K562 (cell line): ENCODE measurements around the gene HOXD12. TPM values are rescaled to one million over a fixed set of nuclear protein-coding genes. Genes with fewer than 3 reads are reported as not detected.

Experiments
- ARID2 ChIP-seq: fragments of 450-650 bp; IDR thresholded peaks from 2 replicates; pipeline ENCODE4 v1.6.1; 2017; ENCODE audit warnings: antibody characterized with exemption, mild to moderate bottlenecking
- ATF7 ChIP-seq: fragments of 450-650 bp; IDR thresholded peaks from 2 replicates; pipeline ENCODE4 v1.7.1; 2014; ENCODE audit warnings: mild to moderate bottlenecking, moderate library complexity
- ELF4 ChIP-seq: fragments of 450-650 bp; formaldehyde crosslinking; IDR thresholded peaks from 2 replicates; pipeline ENCODE4 v1.4.0; 2022; ENCODE audit warnings: missing genetic modification characterization
- HMG20A ChIP-seq: fragments of 450-650 bp; formaldehyde crosslinking; conservative IDR thresholded peaks from 2 replicates; pipeline ENCODE4 v1.4.0; 2020; ENCODE audit warnings: mild to moderate bottlenecking, mixed read lengths
- KLF13 ChIP-seq: fragments of 450-650 bp; IDR thresholded peaks from 2 replicates; pipeline ENCODE4 v1.6.1; 2016; ENCODE audit warnings: missing genetic modification characterization, low read depth, mild to moderate bottlenecking, missing compliant biosample characterization, moderate library complexity, borderline replicate concordance
- KLF16 ChIP-seq: IDR thresholded peaks from 2 replicates; pipeline ENCODE4 v1.6.1; 2016; ENCODE audit warnings: antibody characterized with exemption
- MBD2 ChIP-seq: sonication (generic); IDR thresholded peaks from 2 replicates; pipeline ENCODE4 v1.6.1; 2016; ENCODE audit warnings: low read depth, borderline replicate concordance
- NR1H2 ChIP-seq: sonication (generic); formaldehyde crosslinking; IDR thresholded peaks from 2 replicates; pipeline ENCODE4 v1.4.0; 2020; ENCODE audit warnings: mild to moderate bottlenecking, missing genetic modification reagents
- NR2C2 ChIP-seq, 2 experiments: fragments of 200-800 bp in 1 of 2; sonication (Bioruptor generic) in 1 of 2; sonication (generic) in 1 of 2; formaldehyde crosslinking in 1 of 2; IDR thresholded peaks; 2 replicates each; pipeline versions ENCODE4 v1.6.1 to v1.8.0; 2016 to 2022; ENCODE audit warnings: mild to moderate bottlenecking in 1 of 2, missing compliant biosample characterization in 1 of 2, missing genetic modification characterization in 1 of 2, missing genetic modification reagents in 1 of 2
- RAD21 ChIP-seq, 2 experiments: fragments of 250-450 bp in 1 of 2; fragments of 450-650 bp in 1 of 2; sonication (Bioruptor Pico) in 1 of 2; formaldehyde crosslinking in 1 of 2; IDR thresholded peaks in 1 of 2; conservative IDR thresholded peaks in 1 of 2; 2 replicates each; pipeline versions ENCODE4 v1.4.0 to v1.8.0; 2020 to 2022; ENCODE audit warnings: mild to moderate bottlenecking in 2 of 2, moderate library complexity in 1 of 2
- ZKSCAN8 ChIP-seq: fragments of 200-800 bp; sonication (Bioruptor generic); IDR thresholded peaks from 2 replicates; pipeline ENCODE4 v1.6.1; 2016; ENCODE audit warnings: missing genetic modification characterization, missing compliant biosample characterization
- ZNF212 ChIP-seq: fragments of 450-650 bp; formaldehyde crosslinking; IDR thresholded peaks from 2 replicates; pipeline ENCODE4 v1.4.0; 2020; ENCODE audit warnings: mild to moderate bottlenecking
- ZNF347 ChIP-seq: fragments of 450-650 bp; formaldehyde crosslinking; IDR thresholded peaks from 2 replicates; pipeline ENCODE4 v1.4.0; 2020; ENCODE audit warnings: low read depth, mild to moderate bottlenecking, moderate library complexity
- ZNF696 ChIP-seq: fragments of 250-450 bp; sonication (Bioruptor Pico); conservative IDR thresholded peaks from 2 replicates; pipeline ENCODE4 v1.4.0; 2020; ENCODE audit warnings: mild to moderate bottlenecking, moderate library complexity
- polyA plus RNA-seq, 8 experiments: library from polyadenylated mRNA; depleted of rRNA in 4 of 8; stranded (reverse) in 5 of 8; unstranded in 3 of 8; fragments of >200 nt; fragmentation: Nextera tagmentation in 2 of 8; fragmentation: Illumina TruSeq in 1 of 8; extraction: Ambion mirVana in 2 of 8; extraction: Trizol in 1 of 8; gene quantifications; 2 replicates each; pipeline versions ENCODE4 v1.2.1 to v1.2.3, GENCODE V29; 2011 to 2014; ENCODE audit warnings: inconsistent platforms in 1 of 8, missing spikeins in 1 of 8
- total RNA-seq, 7 experiments: library from RNA; depleted of rRNA in 6 of 7; stranded (reverse); fragments of >200 nt in 6 of 7; fragmentation: Illumina TruSeq in 2 of 7; extraction: Trizol in 2 of 7; gene quantifications; 2 replicates each; pipeline versions ENCODE4 v1.2.1 to v1.2.3, GENCODE V29; 2011 to 2021; ENCODE audit warnings: low replicate concordance in 1 of 7
- TF ChIP-seq, protein P1 (sequence below): fragments of 200-400 bp; formaldehyde crosslinking; IDR thresholded peaks from 2 replicates; pipeline ENCODE4 v1.6.1; 2017; ENCODE audit warnings: mild to moderate bottlenecking, low read depth, low read length, moderate library complexity
- TF ChIP-seq, protein P2 (sequence below): fragments of 450-650 bp; IDR thresholded peaks from 2 replicates; pipeline ENCODE4 v1.6.1; 2018; ENCODE audit not compliant: partially characterized antibody
- TF ChIP-seq, protein P3 (sequence below), 3 experiments: IDR thresholded peaks in 2 of 3; conservative IDR thresholded peaks in 1 of 3; 2 replicates each; pipeline ENCODE4 v1.5.1; 2011 to 2012; ENCODE audit warnings: low read length in 3 of 3, mild to moderate bottlenecking in 3 of 3, control low read depth in 2 of 3, improper control_type of control experiment in 1 of 3, inconsistent platforms in 1 of 3, low read depth in 1 of 3, mixed read lengths in 1 of 3, moderate library complexity in 1 of 3; ENCODE audit not compliant: insufficient read depth in 2 of 3

Gene HOXD12
- total and polyA plus RNA-seq, 9 of the 15 experiments (the other 6 are each of a cell fraction or from before 2014, with no cell fraction given): not detected

DNA sequence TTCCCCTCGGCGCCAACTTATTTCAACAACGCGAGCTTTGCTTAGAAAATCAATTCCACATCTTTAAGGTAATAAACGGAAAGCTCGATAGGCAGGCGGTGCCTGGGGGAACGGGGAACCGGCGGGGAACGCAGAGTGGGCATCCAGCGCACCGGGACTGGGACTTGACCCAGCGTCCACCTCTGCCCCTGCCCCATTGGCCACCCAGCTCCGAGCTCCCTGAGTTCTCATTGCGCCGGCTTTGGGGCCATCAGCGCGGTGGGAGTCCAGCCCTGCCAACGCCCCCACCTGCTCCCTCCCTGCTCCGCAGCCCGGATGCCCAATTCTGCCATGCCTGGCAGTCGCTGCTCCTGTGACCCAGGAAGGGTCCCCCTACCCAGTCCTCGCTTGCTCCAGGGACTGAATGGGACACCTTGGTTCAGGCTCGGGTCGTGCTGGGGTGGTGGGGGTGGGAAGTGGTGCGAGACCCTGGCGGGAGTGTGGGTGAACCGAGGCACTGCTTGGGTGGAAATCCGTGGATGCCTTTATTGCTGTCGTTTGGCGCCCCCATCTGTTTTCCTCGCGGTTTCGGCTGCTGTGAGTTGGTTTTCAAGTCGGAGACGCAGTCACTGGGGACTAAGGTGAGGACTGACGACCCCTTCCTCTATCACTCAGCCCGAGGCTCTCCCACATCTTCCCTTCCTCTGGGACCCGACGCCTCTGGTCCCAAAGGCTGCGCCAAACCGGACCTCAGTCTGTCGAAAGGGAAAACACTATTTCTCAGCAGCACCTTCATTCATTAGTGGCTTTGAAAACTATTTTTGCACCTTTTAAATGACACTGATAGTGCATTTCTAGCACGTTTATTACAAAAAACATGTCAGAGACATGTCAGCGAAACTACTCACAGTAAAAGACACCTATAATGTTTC lies 13.5 kb upstream of the HOXD12 start (continued):
- no peak for TF ChIP-seq ZNF347
- no peak for TF ChIP-seq ZNF696
- TF ChIP-seq NR2C2 (CRISPR knock-in tag; IDR thresholded peaks at IDR 0.05): no peak
- TF ChIP-seq NR2C2 (tag; IDR thresholded peaks at IDR 0.05): no peak
- no peak for TF ChIP-seq ZKSCAN8
- TF ChIP-seq NR1H2: no peak
- no peak for TF ChIP-seq HMG20A
- TF ChIP-seq, protein P1, sequence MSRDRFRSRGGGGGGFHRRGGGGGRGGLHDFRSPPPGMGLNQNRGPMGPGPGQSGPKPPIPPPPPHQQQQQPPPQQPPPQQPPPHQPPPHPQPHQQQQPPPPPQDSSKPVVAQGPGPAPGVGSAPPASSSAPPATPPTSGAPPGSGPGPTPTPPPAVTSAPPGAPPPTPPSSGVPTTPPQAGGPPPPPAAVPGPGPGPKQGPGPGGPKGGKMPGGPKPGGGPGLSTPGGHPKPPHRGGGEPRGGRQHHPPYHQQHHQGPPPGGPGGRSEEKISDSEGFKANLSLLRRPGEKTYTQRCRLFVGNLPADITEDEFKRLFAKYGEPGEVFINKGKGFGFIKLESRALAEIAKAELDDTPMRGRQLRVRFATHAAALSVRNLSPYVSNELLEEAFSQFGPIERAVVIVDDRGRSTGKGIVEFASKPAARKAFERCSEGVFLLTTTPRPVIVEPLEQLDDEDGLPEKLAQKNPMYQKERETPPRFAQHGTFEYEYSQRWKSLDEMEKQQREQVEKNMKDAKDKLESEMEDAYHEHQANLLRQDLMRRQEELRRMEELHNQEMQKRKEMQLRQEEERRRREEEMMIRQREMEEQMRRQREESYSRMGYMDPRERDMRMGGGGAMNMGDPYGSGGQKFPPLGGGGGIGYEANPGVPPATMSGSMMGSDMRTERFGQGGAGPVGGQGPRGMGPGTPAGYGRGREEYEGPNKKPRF: no peak
- TF ChIP-seq, protein P2, sequence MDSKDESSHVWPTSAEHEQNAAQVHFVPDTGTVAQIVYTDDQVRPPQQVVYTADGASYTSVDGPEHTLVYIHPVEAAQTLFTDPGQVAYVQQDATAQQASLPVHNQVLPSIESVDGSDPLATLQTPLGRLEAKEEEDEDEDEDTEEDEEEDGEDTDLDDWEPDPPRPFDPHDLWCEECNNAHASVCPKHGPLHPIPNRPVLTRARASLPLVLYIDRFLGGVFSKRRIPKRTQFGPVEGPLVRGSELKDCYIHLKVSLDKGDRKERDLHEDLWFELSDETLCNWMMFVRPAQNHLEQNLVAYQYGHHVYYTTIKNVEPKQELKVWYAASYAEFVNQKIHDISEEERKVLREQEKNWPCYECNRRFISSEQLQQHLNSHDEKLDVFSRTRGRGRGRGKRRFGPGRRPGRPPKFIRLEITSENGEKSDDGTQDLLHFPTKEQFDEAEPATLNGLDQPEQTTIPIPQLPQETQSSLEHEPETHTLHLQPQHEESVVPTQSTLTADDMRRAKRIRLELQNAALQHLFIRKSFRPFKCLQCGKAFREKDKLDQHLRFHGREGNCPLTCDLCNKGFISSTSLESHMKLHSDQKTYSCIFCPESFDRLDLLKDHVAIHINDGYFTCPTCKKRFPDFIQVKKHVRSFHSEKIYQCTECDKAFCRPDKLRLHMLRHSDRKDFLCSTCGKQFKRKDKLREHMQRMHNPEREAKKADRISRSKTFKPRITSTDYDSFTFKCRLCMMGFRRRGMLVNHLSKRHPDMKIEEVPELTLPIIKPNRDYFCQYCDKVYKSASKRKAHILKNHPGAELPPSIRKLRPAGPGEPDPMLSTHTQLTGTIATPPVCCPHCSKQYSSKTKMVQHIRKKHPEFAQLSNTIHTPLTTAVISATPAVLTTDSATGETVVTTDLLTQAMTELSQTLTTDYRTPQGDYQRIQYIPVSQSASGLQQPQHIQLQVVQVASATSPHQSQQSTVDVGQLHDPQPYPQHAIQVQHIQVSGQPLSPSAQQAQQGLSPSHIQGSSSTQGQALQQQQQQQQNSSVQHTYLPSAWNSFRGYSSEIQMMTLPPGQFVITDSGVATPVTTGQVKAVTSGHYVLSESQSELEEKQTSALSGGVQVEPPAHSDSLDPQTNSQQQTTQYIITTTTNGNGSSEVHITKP: no peak
- TF ChIP-seq RAD21 (CRISPR knock-in tag; conservative IDR thresholded peaks at IDR 0.05 in 1 of 2, IDR thresholded peaks at IDR 0.05 in 1 of 2): peak; percentile 77 to 80
- TF ChIP-seq, protein P3, sequence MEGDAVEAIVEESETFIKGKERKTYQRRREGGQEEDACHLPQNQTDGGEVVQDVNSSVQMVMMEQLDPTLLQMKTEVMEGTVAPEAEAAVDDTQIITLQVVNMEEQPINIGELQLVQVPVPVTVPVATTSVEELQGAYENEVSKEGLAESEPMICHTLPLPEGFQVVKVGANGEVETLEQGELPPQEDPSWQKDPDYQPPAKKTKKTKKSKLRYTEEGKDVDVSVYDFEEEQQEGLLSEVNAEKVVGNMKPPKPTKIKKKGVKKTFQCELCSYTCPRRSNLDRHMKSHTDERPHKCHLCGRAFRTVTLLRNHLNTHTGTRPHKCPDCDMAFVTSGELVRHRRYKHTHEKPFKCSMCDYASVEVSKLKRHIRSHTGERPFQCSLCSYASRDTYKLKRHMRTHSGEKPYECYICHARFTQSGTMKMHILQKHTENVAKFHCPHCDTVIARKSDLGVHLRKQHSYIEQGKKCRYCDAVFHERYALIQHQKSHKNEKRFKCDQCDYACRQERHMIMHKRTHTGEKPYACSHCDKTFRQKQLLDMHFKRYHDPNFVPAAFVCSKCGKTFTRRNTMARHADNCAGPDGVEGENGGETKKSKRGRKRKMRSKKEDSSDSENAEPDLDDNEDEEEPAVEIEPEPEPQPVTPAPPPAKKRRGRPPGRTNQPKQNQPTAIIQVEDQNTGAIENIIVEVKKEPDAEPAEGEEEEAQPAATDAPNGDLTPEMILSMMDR (IDR thresholded peaks at IDR 0.05 in 2 of 3, conservative IDR thresholded peaks at IDR 0.05 in 1 of 3; ENCODE audit: insufficient read depth in 2 of 3, low read depth in 1 of 3, low read length in 3 of 3): peak; percentile 72 to 76 (median 75)
- no peak for TF ChIP-seq MBD2
- 0 out of 2 replicates have a peak, but pooled peaks have one; percentile 56 for TF ChIP-seq ARID2
- no peak for TF ChIP-seq ELF4 (CRISPR knock-in tag)
- TF ChIP-seq ZNF212 (CRISPR knock-in tag): no peak
- no peak for TF ChIP-seq KLF16
- TF ChIP-seq ATF7: no peak
- no peak for TF ChIP-seq KLF13 (tag)
